Prostate gland (tissue), 2 donors: ENCODE results near the gene TRIM14.

Experiments
- CTCF ChIP-seq, 4 experiments: fragments of 200-600 bp in 2 of 4; fragments of 450-650 bp in 2 of 4; sonication (generic) in 2 of 4; IDR thresholded peaks; 1 replicate in 3 of 4; 2 replicates in 1 of 4; pipeline ENCODE4 v1.5.1; 2016 to 2019; ENCODE audit warnings: antibody characterized with exemption in 4 of 4, mild to moderate bottlenecking in 2 of 4, moderate library complexity in 2 of 4
- POLR2A ChIP-seq: fragments of 450-650 bp; IDR thresholded peaks from one replicate; pipeline ENCODE4 v1.6.1; 2016; ENCODE audit warnings: antibody characterized with exemption, mild to moderate bottlenecking

GRCh38 chr9:98022447-98022846 is 96.6 kb downstream of the TRIM14 start:
- TF ChIP-seq POLR2A (no peak), CTCF (IDR thresholded peaks at IDR 0.05) (no peak)
